HG02885 (cell line): ENCODE results near the gene LDLRAD3.

Experiments used
- ATAC-seq: cut with Tn5 transposase; IDR thresholded peaks from one replicate; pipeline ENCODE4 v1.9.1; 2021; ENCODE audit warnings: mild to moderate bottlenecking; ENCODE audit not compliant: unreplicated experiment, poor library complexity

Gene LDLRAD3

DNA sequence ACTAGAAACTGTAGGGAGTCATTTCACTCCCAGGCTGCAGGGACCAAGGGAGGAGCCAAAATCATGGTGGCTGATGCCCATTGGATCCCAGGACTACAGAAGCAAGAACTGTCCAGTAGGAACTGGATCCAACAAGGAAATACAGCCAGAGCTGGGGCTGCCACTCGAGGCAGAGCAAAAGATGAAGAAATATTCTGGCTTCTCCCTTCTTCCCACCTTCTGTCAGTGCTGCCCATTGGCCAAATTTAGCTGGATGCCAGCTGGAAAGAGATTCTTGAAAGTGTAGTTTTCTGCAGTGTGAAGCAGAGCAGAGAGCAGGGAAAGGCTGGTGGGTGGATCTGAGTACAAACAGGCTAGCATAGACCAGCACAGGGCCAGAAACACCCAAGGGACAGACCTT, 299.8 kb downstream of the LDLRAD3 start:
- ATAC-seq, result no peak

DNA sequence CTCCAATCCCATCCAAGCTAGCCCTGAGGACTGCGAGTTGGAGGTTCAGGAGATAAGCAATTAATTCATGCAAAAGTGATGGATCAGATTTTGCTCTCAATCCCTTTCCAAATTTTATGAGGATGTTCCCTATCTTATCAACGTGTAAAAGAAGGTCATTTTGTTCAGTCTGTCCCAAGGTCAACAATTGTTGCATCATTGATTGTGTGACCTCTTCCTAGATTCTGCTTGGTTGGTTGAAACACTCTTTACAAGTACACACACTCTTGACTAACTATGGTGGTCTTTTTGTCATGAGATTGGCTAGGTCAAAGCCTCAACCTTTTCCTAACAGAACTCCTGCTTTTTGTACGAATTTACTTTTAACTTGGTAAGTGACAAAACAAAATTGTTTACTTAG, 303.6 kb downstream of the LDLRAD3 start:
- no peak for ATAC-seq

DNA sequence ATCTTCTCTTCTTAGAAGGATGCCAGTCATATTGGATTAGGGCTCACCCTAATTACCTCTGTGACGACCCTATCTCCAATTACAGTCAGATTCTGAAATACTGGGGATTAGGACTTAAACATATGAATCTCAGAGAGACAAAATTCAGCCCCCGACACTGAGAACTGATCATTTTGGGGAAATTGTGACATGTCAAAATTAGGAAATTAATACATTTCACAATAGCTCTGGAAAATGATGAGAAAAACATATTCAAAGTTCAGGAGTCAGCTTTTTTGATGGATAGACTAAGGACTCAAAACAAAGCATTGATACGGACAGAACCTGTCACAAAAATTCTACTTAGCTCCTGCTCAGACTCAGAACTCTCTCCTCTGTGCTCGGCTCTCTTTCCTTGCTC, 304.6 kb downstream of the LDLRAD3 start:
- no peak for ATAC-seq

- peak; percentile 69 for ATAC-seq
Observed at GRCh38 chr11:36249246-36249645, 305.4 kb downstream of the LDLRAD3 start.

- no peak for ATAC-seq
Observed at GRCh38 chr11:36251823-36252222, 308.0 kb downstream of the LDLRAD3 start.

DNA sequence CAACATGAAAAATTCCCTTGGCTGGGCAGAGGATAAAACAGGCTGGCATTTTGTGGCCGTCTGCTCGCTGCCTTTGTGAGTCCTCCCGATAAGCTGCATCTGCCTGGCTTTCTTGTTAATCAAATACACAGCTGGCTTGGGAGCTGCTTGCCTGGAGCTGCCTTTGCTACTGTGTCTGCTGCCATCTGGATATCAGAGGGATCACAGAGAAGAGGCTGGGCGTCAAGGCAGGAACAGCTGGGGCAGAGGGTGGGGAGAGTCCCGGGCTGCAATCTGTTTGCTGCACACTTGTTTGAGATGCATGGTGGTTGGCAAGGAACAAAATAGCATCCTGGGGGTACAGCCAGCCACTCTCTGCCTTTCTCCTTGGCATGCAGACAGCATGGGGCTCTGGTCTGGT, 309.4 kb downstream of the LDLRAD3 start:
- no peak for ATAC-seq

GRCh38 chr11:36254713-36255112, 310.9 kb downstream of the LDLRAD3 start:
- ATAC-seq, result no peak

DNA sequence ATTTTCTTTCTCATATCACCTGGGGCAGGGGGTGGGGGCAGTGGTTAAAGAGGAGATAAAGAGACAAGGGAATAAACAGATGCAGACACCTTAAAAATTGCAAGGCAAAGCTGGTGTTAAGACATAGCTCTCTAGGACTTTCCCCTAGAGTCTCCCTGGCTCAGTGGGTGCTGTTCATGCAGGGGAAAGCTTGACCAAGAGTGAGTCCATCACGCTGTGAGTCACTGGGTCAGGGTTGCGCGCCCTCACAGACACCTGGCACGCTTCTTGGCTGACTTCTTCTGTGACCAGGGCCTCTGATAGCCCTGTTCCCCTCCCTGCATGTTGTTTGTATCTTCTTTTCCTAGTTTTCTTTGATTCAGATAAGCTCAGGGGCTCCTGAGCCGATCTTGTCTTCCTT, 313.5 kb downstream of the LDLRAD3 start:
- no peak for ATAC-seq

DNA sequence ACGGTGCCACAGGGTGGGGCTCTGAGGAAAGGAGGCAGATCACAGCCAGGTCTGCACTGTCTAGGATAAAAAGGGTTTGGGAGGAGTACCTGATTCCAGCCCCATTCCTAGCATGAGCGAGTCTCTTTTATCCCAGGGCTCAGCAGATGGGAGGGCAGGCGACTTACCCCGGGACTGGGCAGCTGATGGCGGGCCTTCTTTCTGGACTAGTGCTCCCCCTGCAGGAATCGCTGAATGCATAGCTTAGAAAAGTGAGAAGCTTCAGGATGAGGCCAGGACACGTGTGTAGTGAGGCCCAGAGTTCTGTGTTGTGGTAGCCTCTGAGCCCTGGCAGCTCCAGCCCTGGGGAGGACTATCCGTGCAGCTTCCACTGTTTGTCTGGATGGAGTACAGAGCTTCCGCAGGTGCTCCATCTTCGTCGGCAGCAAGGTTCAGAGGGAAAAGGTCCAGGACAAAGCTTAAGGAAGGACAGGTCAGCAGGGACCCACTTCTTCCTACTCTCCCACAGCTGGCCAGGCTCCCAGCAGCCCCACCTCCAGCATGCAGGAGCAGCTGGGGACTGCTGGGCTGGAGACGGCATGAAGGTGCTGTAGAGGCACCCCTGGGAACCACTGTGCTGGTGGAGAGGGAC, 315.0 kb downstream of the LDLRAD3 start:
- no peak for ATAC-seq

GRCh38 chr11:36261094-36261493, 317.2 kb downstream of the LDLRAD3 start:
- ATAC-seq, result no peak

DNA sequence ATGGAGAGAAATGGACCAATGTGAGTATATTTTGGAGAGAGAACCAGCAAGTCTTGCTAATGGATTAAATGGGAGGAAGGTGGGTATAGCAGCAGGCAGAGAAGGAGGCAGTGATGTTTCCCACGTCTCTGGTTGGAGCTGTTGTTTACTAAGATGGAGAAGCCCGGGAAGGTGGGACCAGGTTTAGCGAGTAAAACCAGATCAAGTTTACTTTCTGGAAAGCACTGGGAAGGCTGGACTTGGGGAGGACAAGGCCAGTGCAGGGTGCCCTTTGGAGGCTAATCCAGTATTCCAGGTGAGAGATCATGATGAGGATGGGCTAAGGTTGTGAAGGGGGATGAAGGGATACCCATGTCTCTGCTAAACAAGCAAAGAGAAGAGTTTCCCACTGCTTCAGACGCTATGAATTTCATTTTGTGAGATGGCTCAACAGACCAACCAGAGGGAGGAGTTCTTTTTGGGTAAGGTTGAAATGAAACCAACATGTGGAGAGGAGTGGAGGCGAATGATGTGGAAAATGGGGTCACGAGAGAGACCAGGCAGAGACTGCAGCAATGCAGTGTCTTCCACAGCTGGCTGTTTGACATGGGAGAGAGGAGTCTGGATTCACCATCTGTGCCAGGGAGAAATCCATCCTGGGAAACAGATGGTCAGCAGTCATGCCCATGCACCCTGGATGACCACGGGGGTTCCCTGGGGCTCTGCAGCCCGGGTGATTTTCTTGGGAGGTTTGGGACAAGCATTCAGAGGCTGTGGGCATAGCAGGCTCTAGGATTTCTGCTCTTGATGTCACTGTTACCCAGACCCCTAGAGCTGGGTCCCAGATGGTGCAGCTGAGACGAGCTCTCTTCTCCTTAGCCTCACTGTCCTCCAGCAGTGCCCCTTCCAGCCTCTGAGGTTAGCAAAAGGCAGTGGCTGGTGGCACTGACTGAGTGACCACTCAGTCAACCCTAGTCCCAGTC, 320.4 kb downstream of the LDLRAD3 start:
- ATAC-seq, result no peak

DNA sequence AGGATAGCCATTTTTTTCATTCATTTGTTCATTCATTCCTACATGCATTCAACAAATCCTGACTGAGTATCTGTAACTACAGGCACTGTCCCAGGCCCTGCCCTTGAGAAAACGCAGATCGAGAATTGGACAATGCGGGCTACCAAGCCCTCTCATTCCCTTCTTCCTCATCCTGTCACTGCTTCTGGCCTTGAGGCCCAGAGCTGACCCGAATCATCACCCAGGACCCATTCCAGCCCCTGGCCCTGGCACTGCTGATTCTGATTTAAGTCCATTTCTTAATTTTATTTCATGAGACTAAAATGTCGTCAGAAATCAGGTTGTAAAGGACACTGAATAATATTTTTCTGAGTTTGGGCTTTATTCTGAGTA, 321.1 kb downstream of the LDLRAD3 start:
- no peak for ATAC-seq

GRCh38 chr11:36265793-36266628, 322.1 kb downstream of the LDLRAD3 start:
- ATAC-seq, result peak; percentile 85

GRCh38 chr11:36266767-36267166, 322.9 kb downstream of the LDLRAD3 start:
- ATAC-seq, result no peak

DNA sequence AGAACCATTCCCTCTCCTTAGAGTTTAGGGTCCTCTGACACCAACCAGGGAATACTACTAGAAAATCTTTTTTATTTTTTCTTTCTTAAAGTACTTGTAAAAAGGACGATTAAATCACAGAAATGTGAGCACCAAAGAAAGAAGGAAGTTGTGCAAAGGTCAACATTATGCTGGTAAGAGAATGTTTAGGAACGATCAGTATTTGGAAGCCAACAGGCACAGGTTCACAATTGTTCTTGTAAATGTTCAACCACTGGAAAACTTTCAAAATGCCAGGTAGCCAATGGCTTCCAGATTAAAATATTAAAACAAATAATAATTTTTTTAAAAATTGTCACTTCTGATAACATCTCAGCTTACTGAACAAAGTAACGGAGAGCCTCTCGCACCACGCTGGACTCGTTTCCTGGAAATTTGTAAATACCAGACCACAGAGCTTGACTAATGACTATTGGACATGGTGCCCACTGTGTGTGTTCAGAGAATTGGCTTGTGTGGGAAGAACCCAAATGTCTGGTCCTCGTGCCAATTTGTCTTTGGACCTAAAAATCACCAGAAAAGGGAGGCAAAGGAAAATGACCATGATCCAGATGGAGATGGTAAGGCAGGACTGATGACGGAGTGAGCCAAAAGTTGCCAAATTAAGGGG, 324.6 kb downstream of the LDLRAD3 start:
- no peak for ATAC-seq

DNA sequence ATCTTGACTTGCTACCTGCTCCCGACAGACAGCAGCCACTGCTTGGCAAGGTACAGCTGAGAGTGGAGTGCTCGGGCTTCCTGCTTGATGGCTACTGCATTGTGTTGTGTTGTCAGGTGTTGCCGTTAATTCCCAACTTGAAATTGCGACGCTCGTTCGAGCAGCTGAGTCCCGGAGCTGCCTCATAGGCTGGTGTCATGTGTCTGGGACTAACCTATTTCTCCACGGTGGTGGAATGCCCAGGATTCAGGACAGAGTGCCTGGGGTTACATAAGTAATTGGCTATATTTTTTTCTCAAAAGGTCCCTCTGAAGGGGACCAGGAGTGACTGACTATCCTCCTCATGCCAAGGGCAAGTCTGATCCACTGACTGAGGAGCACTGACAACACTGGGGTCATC, 326.8 kb downstream of the LDLRAD3 start:
- ATAC-seq, result no peak

DNA sequence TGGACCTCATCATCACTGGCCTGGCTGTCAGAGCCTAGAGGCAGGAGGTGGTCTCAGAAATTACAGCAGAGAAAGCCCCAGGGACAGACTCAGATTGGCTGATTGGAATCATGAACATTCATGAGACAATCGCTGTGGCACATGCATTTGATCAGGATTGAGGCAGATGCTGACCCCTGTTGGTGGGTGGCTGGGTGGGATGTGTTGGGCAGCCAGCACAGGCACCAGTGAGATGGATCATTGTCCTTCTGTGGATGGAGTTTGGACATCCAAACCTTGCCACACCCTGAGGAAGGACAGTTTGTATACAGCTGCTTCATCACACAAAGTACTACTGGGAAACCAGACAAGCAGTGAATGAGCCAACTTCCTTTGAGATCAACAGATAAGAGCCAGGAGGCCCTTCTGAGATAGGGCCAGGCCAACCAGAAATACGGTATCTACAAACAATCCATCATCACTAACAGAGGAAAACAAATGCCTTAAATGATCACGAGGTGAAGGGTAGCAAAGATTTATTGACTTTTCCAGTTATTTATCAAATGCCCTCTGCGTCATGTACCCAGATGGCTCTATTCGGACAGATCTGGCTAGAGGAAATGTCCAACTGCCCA, 328.0 kb downstream of the LDLRAD3 start:
- ATAC-seq, result no peak

- ATAC-seq, result no peak
Observed at GRCh38 chr11:36273110-36273509, 329.2 kb downstream of the LDLRAD3 start.

DNA sequence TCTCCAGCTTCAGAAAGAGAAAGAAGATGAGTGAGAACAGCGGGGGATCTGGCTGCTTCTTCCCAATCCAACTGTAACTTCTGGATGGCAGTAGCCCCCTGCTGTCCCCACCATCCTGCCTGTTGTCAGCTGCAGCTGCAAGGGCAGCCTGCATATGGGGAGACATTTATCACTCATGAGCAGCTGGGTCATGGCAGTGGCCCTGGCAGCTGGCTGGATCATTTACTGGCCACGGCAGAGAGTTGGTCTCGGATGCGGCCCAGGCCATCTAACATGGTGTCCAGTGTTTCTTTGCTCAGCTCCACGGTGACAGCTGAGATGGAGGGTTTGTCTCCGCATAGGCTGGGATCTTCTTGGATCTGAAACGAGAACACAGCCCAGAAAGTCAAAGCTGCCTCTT, 330.6 kb downstream of the LDLRAD3 start:
- no peak for ATAC-seq
